Uterus (tissue), 2 donors: ENCODE measurements around the gene IGFBP6.

ENCODE experiments used
- CTCF ChIP-seq, 4 experiments: fragments of 200-600 bp in 2 of 4; fragments of 450-650 bp in 2 of 4; sonication (generic) in 2 of 4; IDR thresholded peaks; one replicate each; pipeline ENCODE4 v1.5.1; 2016 to 2019; ENCODE audit warnings: antibody characterized with exemption in 4 of 4, mild to moderate bottlenecking in 2 of 4, moderate library complexity in 1 of 4
- POLR2A ChIP-seq, 2 donors: fragments of 450-650 bp; IDR thresholded peaks; one replicate each; pipeline ENCODE4 v1.6.1; 2016; ENCODE audit warnings: antibody characterized with exemption in 2 of 2, mild to moderate bottlenecking in 1 of 2, moderate library complexity in 1 of 2

DNA sequence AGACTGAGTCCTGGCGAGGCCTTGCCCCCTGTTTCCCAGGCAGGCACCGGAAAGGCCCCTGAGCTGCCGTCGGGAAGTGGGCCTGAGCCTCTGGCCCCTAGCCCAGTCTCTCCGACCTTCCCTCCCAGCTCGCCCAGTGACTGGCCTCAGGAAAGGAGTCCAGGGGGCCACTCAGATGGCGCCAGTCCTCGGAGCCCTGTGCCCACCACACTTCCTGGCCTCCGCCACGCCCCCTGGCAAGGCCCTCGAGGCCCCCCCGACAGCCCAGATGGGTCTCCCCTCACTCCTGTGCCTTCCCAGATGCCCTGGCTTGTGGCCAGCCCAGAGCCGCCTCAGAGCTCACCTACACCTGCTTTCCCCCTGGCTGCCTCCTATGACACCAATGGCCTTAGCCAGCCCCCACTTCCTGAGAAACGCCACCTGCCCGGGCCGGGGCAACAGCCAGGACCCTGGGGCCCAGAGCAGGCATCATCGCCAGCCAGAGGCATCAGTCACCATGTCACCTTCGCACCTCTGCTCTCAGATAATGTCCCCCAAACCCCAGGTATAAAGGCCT is 36.7 kb upstream of the IGFBP6 start:
- TF ChIP-seq CTCF (IDR thresholded peaks at IDR 0.05): no peak
- TF ChIP-seq POLR2A (IDR thresholded peaks at IDR 0.05): no peak
